A673 (cell line): ENCODE measurements around the gene DCHS2. TPM values are rescaled to one million over a fixed set of nuclear protein-coding genes. Genes with fewer than 3 reads are reported as not detected.

Experiments used
- BruUV-seq: library from RNA; stranded (reverse); fragments of 400-500 nt; replicated peaks from 2 replicates; lab custom pipeline; 2021; lab: Mats Ljungman, UMichigan
- CTCF ChIA-PET: fragments of 300-600 bp; sonication (Branson Sonifier 250); formaldehyde crosslinking; loops from one replicate; lab custom pipeline; 2022; ENCODE audit warnings: antibody characterized with exemption; lab: Charles Lee
- POLR2A ChIA-PET: fragments of 300-600 bp; sonication (Branson Sonifier 250); formaldehyde crosslinking; loops from one replicate; lab custom pipeline; 2022; ENCODE audit warnings: antibody characterized with exemption; ENCODE audit not compliant: low non-redundant PET; lab: Charles Lee
- DNase-seq: peaks from one replicate; pipeline ENCODE4 v3.0.0-alpha.2; 2015; ENCODE audit warnings: low spot score
- H3K27ac ChIP-seq: fragments of 200-600 bp; sonication (generic); 2 replicates; pipeline ENCODE4 v1.5.1; 2016; ENCODE audit warnings: mixed run types, low read depth, mild to moderate bottlenecking, mixed read lengths, antibody characterized with exemption, low read length; ENCODE audit not compliant: poor library complexity, severe bottlenecking
- H3K27me3 ChIP-seq: fragments of 200-600 bp; sonication (generic); replicated peaks from 2 replicates; pipeline ENCODE4 v1.6.1; 2017; ENCODE audit warnings: mixed run types, low read depth, mild to moderate bottlenecking, mixed read lengths, antibody characterized with exemption, low read length; ENCODE audit not compliant: insufficient read depth, poor library complexity
- H3K36me3 ChIP-seq: fragments of 200-600 bp; sonication (generic); 2 replicates; pipeline ENCODE4 v1.6.1; 2016; ENCODE audit warnings: mixed run types, mild to moderate bottlenecking, mixed read lengths, antibody characterized with exemption, low read length; ENCODE audit not compliant: insufficient read depth, poor library complexity, severe bottlenecking
- H3K4me1 ChIP-seq: fragments of 200-600 bp; sonication (generic); 2 replicates; pipeline ENCODE4 v1.6.1; 2017; ENCODE audit warnings: mixed run types, mild to moderate bottlenecking, mixed read lengths, antibody characterized with exemption, low read length; ENCODE audit not compliant: insufficient read depth, poor library complexity, severe bottlenecking
- H3K4me3 ChIP-seq: fragments of 200-600 bp; sonication (generic); 2 replicates; pipeline ENCODE4 v1.5.1; 2016; ENCODE audit warnings: low read depth, mixed run types, mild to moderate bottlenecking, mixed read lengths, low read length; ENCODE audit not compliant: poor library complexity, severe bottlenecking
- H3K9me3 ChIP-seq: fragments of 200-600 bp; sonication (generic); 2 replicates; pipeline ENCODE4 v1.6.1; 2016; ENCODE audit warnings: mixed run types, low read depth, mild to moderate bottlenecking, mixed read lengths, antibody characterized with exemption, low read length; ENCODE audit not compliant: poor library complexity, severe bottlenecking
- CTCF ChIP-seq: fragments of 300-800, 200-600 bp; sonication (generic); conservative IDR thresholded peaks from 2 replicates; pipeline ENCODE4 v1.5.1; 2017; ENCODE audit warnings: low read depth, mild to moderate bottlenecking, antibody characterized with exemption, low read length, moderate library complexity, mixed read lengths
- EZH2 ChIP-seq: fragments of 200-600 bp; sonication (generic); IDR thresholded peaks from 2 replicates; pipeline ENCODE4 v1.6.1; 2017; ENCODE audit warnings: borderline replicate concordance, low read depth, mild to moderate bottlenecking, mixed read lengths, antibody characterized with exemption, low read length; ENCODE audit not compliant: poor library complexity, severe bottlenecking
- intact Hi-C: fragments of 100-400 bp; cut with micrococcal nuclease; formaldehyde crosslinking; loops from one replicate; pipeline ENCODE4 v1.10.0; 2022; ENCODE audit not compliant: unreplicated experiment
- total RNA-seq: library from RNA; stranded (reverse); gene quantifications from 2 replicates; pipeline ENCODE4 v1.2.3, GENCODE V29; 2021

The DCHS2 gene
- total RNA-seq, 1 experiment from 2014 or later = 0.58 TPM

- TF ChIP-seq EZH2 (no peak), CTCF (no peak)
- DNase-seq = no peak
- H3K4me1 ChIP-seq = no peaks in the 10 kb centered on the region
- peaks cover 23% of the 10 kb centered on the region for H3K27me3 ChIP-seq
- intact Hi-C loops = no loop called here
- BruUV-seq = no TSS peak
- no peak overlapping the region for H3K4me3 ChIP-seq
- no peak overlapping the region for H3K27ac ChIP-seq
- no peaks in the 10 kb centered on the region for H3K9me3 ChIP-seq
- ChIA-PET POLR2A (no interaction called here), CTCF (no interaction called here)
- no peaks in the 10 kb centered on the region for H3K36me3 ChIP-seq
These were observed 6.3 kb downstream of the DCHS2 start for GRCh38 chr4:154485127-154485773.

- H3K4me3 ChIP-seq = no peak overlapping the region
- intact Hi-C loops = no loop called here
- no peaks in the 10 kb centered on the region for H3K4me1 ChIP-seq
- ChIA-PET POLR2A (no interaction called here), CTCF (no interaction called here)
- H3K9me3 ChIP-seq = no peaks in the 10 kb centered on the region
- no peaks in the 10 kb centered on the region for H3K36me3 ChIP-seq
- TF ChIP-seq EZH2 = no peak
- no peak for TF ChIP-seq CTCF
- H3K27ac ChIP-seq = no peak overlapping the region
- BruUV-seq = no TSS peak
- no peak for DNase-seq
- H3K27me3 ChIP-seq = no peaks in the 10 kb centered on the region
These were observed 13.1 kb downstream of the DCHS2 start for GRCh38 chr4:154478547-154478946.

GRCh38 chr4:154478128-154478527, 13.5 kb downstream of the DCHS2 start:
- TF ChIP-seq CTCF = no peak
- no TSS peak for BruUV-seq
- DNase-seq = no peak
- Histone ChIP-seq H3K9me3 (no peaks in the 10 kb centered on the region), H3K27ac (no peak overlapping the region), H3K4me1 (no peaks in the 10 kb centered on the region), H3K36me3 (no peaks in the 10 kb centered on the region), H3K27me3 (no peaks in the 10 kb centered on the region), H3K4me3 (no peak overlapping the region)
- ChIA-PET POLR2A (no interaction called here), CTCF (no interaction called here)
- intact Hi-C loops = no loop called here
